GM18868 (cell line): ENCODE measurements around the gene VDAC1.
A peak's percentile ranks its signal among the peaks of the same experiment; 100 is the strongest.

Experiments
- ATAC-seq: cut with Tn5 transposase; IDR thresholded peaks from one replicate; pipeline ENCODE4 v1.9.1; 2021; ENCODE audit warnings: mild to moderate bottlenecking, moderate library complexity; ENCODE audit not compliant: unreplicated experiment

The VDAC1 gene

GRCh38 chr5:134025786-134026185, 21.0 kb upstream of the VDAC1 start:
- ATAC-seq, result no peak

- no peak for ATAC-seq
Observed at GRCh38 chr5:134024811-134025210, 20.0 kb upstream of the VDAC1 start.

- no peak for ATAC-seq
Observed at GRCh38 chr5:134022333-134022732, 17.6 kb upstream of the VDAC1 start.

- ATAC-seq, result no peak
Observed at GRCh38 chr5:134020188-134020587, 15.4 kb upstream of the VDAC1 start.

GRCh38 chr5:134019636-134020035, 14.9 kb upstream of the VDAC1 start:
- ATAC-seq, result no peak

- ATAC-seq, result no peak
Observed at GRCh38 chr5:134018986-134019316, 14.2 kb upstream of the VDAC1 start.

GRCh38 chr5:134018154-134018985, 13.6 kb upstream of the VDAC1 start:
- ATAC-seq, result no peak

- no peak for ATAC-seq
Observed at GRCh38 chr5:134008266-134008749, 3.5 kb upstream of the VDAC1 start.

GRCh38 chr5:134007581-134008265, 2.9 kb upstream of the VDAC1 start:
- no peak for ATAC-seq

GRCh38 chr5:134006115-134006514, 1.3 kb upstream of the VDAC1 start:
- no peak for ATAC-seq

- ATAC-seq, result peak; percentile 13
Observed at GRCh38 chr5:134005417-134006061, 764 bp upstream of the VDAC1 start.

GRCh38 chr5:134003817-134004625, 754 bp downstream of the VDAC1 start:
- ATAC-seq, result peak; percentile 20

GRCh38 chr5:134003064-134003816, 1.5 kb downstream of the VDAC1 start:
- ATAC-seq, result no peak

GRCh38 chr5:134001938-134002731, 2.6 kb downstream of the VDAC1 start:
- no peak for ATAC-seq

- no peak for ATAC-seq
Observed at GRCh38 chr5:134000696-134001453, 3.9 kb downstream of the VDAC1 start.

GRCh38 chr5:134000091-134000511, 4.7 kb downstream of the VDAC1 start:
- ATAC-seq, result no peak

- no peak for ATAC-seq
Observed at GRCh38 chr5:133998807-133999206, 6.0 kb downstream of the VDAC1 start.

GRCh38 chr5:133998042-133998441, 6.7 kb downstream of the VDAC1 start:
- no peak for ATAC-seq
